Renal cortical epithelial cell (primary cell): ENCODE results near the gene CDKAL1. TPM values are rescaled to one million over a fixed set of nuclear protein-coding genes. Genes with fewer than 3 reads are reported as not detected.

ENCODE experiments used
- DNase-seq: peaks from one replicate; pipeline ENCODE4 v3.0.0-alpha.2; 2011; ENCODE audit warnings: low read depth
- total RNA-seq: library from RNA; depleted of rRNA; stranded (reverse); fragments of >200 nt; gene quantifications from 2 replicates; pipeline ENCODE4 v1.2.3, GENCODE V29; 2014

The CDKAL1 gene
- total RNA-seq, 1 donor from 2014 or later, result 28.3 TPM

- no peak for DNase-seq
These were observed 20.1 kb downstream of the CDKAL1 start for GRCh38 chr6:20554326-20554725.

- no peak for DNase-seq
These were observed 20.6 kb downstream of the CDKAL1 start for GRCh38 chr6:20554817-20555216.

- DNase-seq, result no peak
These were observed 25.8 kb downstream of the CDKAL1 start for GRCh38 chr6:20559924-20560551.

GRCh38 chr6:20563377-20563776 is 29.1 kb downstream of the CDKAL1 start:
- no peak for DNase-seq

- DNase-seq, result peak; percentile 33
These were observed 30.0 kb downstream of the CDKAL1 start for GRCh38 chr6:20564269-20564668.

GRCh38 chr6:20564777-20565176 is 30.5 kb downstream of the CDKAL1 start:
- no peak for DNase-seq

GRCh38 chr6:20565342-20565741 is 31.1 kb downstream of the CDKAL1 start:
- no peak for DNase-seq

- DNase-seq, result no peak
These were observed 31.9 kb downstream of the CDKAL1 start for GRCh38 chr6:20566109-20566508.

- peak; percentile 80 for DNase-seq
These were observed 34.8 kb downstream of the CDKAL1 start for GRCh38 chr6:20569000-20569610.

GRCh38 chr6:20571261-20571660 is 37.0 kb downstream of the CDKAL1 start:
- no peak for DNase-seq

- DNase-seq, result no peak
These were observed 38.0 kb downstream of the CDKAL1 start for GRCh38 chr6:20572288-20572687.

GRCh38 chr6:20572940-20573339 is 38.7 kb downstream of the CDKAL1 start:
- DNase-seq, result peak; percentile 74

GRCh38 chr6:20574355-20574754 is 40.1 kb downstream of the CDKAL1 start:
- peak; percentile 61 for DNase-seq

- DNase-seq, result no peak
These were observed 40.9 kb downstream of the CDKAL1 start for GRCh38 chr6:20575125-20575524.

- no peak for DNase-seq
These were observed 41.6 kb downstream of the CDKAL1 start for GRCh38 chr6:20575704-20576451.

- DNase-seq, result no peak
These were observed 43.0 kb downstream of the CDKAL1 start for GRCh38 chr6:20577173-20577688.

- no peak for DNase-seq
These were observed 46.8 kb downstream of the CDKAL1 start for GRCh38 chr6:20581070-20581469.

- DNase-seq, result no peak
These were observed 48.6 kb downstream of the CDKAL1 start for GRCh38 chr6:20582586-20583443.

GRCh38 chr6:20583444-20583800 is 49.2 kb downstream of the CDKAL1 start:
- DNase-seq, result no peak

- DNase-seq, result no peak
These were observed 50.0 kb downstream of the CDKAL1 start for GRCh38 chr6:20584100-20584731.

GRCh38 chr6:20589266-20589665 is 55.0 kb downstream of the CDKAL1 start:
- DNase-seq, result no peak
